ENCODE results near the gene WNT8B. TPM values are rescaled to one million over a fixed set of nuclear protein-coding genes. Genes with fewer than 3 reads are reported as not detected.

WNT8B gene
- total RNA-seq, 1 donor from 2014 or later = not detected

GRCh38 chr10:100524638-100525037 is 61.8 kb downstream of the WNT8B start:
- peaks cover 4% of the 10 kb centered on the region for H3K27me3 Mint-ChIP-seq (ENCODE audit: unreplicated experiment)
- H3K27ac Mint-ChIP-seq (ENCODE audit: unreplicated experiment) = peak overlapping the region; percentile 22
- peak overlapping the region; percentile 46 for H3K4me3 Mint-ChIP-seq (ENCODE audit: unreplicated experiment)
- peaks cover 1% of the 10 kb centered on the region for H3K9me3 Mint-ChIP-seq (ENCODE audit: unreplicated experiment)
- DNase-seq = no peak
- TF ChIP-seq CTCF (IDR thresholded peaks at IDR 0.05; ENCODE audit: partially characterized antibody, unreplicated experiment) = peak; percentile 26
- no peaks in the 10 kb centered on the region for H3K36me3 Mint-ChIP-seq (ENCODE audit: unreplicated experiment)
- H3K4me1 Mint-ChIP-seq (ENCODE audit: low read depth, unreplicated experiment) = peaks cover 7% of the 10 kb centered on the region

GRCh38 chr10:100528123-100528886 is 65.5 kb downstream of the WNT8B start:
- H3K36me3 Mint-ChIP-seq (ENCODE audit: unreplicated experiment) = no peaks in the 10 kb centered on the region
- TF ChIP-seq CTCF (IDR thresholded peaks at IDR 0.05; ENCODE audit: partially characterized antibody, unreplicated experiment) = no peak
- H3K27me3 Mint-ChIP-seq (ENCODE audit: unreplicated experiment) = peaks cover 7% of the 10 kb centered on the region
- H3K27ac Mint-ChIP-seq (ENCODE audit: unreplicated experiment) = peak overlapping the region; percentile 89
- H3K4me3 Mint-ChIP-seq (ENCODE audit: unreplicated experiment) = peak overlapping the region; percentile 100
- peaks cover 3% of the 10 kb centered on the region for H3K9me3 Mint-ChIP-seq (ENCODE audit: unreplicated experiment)
- no peak for DNase-seq
- H3K4me1 Mint-ChIP-seq (ENCODE audit: low read depth, unreplicated experiment) = peaks cover 7% of the 10 kb centered on the region

- no peaks in the 10 kb centered on the region for H3K36me3 Mint-ChIP-seq (ENCODE audit: unreplicated experiment)
- H3K4me1 Mint-ChIP-seq (ENCODE audit: low read depth, unreplicated experiment) = peaks cover 7% of the 10 kb centered on the region
- peaks cover 3% of the 10 kb centered on the region for H3K9me3 Mint-ChIP-seq (ENCODE audit: unreplicated experiment)
- peak overlapping the region; percentile 100 for H3K4me3 Mint-ChIP-seq (ENCODE audit: unreplicated experiment)
- no peak for TF ChIP-seq CTCF (IDR thresholded peaks at IDR 0.05; ENCODE audit: partially characterized antibody, unreplicated experiment)
- DNase-seq = peak; percentile 64
- H3K27me3 Mint-ChIP-seq (ENCODE audit: unreplicated experiment) = peaks cover 7% of the 10 kb centered on the region
- peak overlapping the region; percentile 89 for H3K27ac Mint-ChIP-seq (ENCODE audit: unreplicated experiment)
These were observed 66.2 kb downstream of the WNT8B start for GRCh38 chr10:100528921-100529474.

GRCh38 chr10:100529475-100530298 is 66.9 kb downstream of the WNT8B start, which contains the start of gene NDUFB8:
TSS of gene NDUFB8 (minus strand) at chr10:100529871. CDS start at chr10:100529851, 20 bp downstream.
- H3K27me3 Mint-ChIP-seq (ENCODE audit: unreplicated experiment) = peaks cover 6% of the 10 kb centered on the region
- TF ChIP-seq CTCF (IDR thresholded peaks at IDR 0.05; ENCODE audit: partially characterized antibody, unreplicated experiment) = no peak
- H3K4me1 Mint-ChIP-seq (ENCODE audit: low read depth, unreplicated experiment) = peaks cover 7% of the 10 kb centered on the region
- peaks cover 3% of the 10 kb centered on the region for H3K9me3 Mint-ChIP-seq (ENCODE audit: unreplicated experiment)
- H3K36me3 Mint-ChIP-seq (ENCODE audit: unreplicated experiment) = no peaks in the 10 kb centered on the region
- H3K27ac Mint-ChIP-seq (ENCODE audit: unreplicated experiment) = peak within 1 kb of the TSS; percentile 89
- peak within 1 kb of the TSS; percentile 100 for H3K4me3 Mint-ChIP-seq (ENCODE audit: unreplicated experiment)
- DNase-seq = peak; percentile 94

Data from glutamatergic neuron (in vitro differentiated cells).